Right ventricle myocardium superior (tissue), 1 donor: Measurements from ENCODE around the gene FAM216A. TPM values are rescaled to one million over a fixed set of nuclear protein-coding genes. Genes with fewer than 3 reads are reported as not detected.

ENCODE experiments used
- ATAC-seq: fragments of 200-7000 bp; cut with Tn5 transposase; one replicate; pipeline ENCODE4 v1.9.1; 2020; ENCODE audit warnings: mild to moderate bottlenecking; ENCODE audit not compliant: poor library complexity
- DNase-seq: peaks from one replicate; pipeline ENCODE4 v3.0.0-alpha.2; 2020
- intact Hi-C: fragments of 100-400 bp; cut with DNase I; formaldehyde crosslinking; loops from one replicate; pipeline ENCODE4 v1.11.2; 2022
- total RNA-seq: library from RNA; stranded (reverse); fragmentation: NEBNext Ultra II Directional; extraction: Animal tissue kit (Norgen Biotek cat#: 25700); gene quantifications from one replicate; pipeline ENCODE4 v1.2.1, GENCODE V29; 2021
- donor health status: DM: no; HTN: yes; CAD: no; lungs with severe emphysema.

Gene FAM216A
- total RNA-seq, 1 donor from 2014 or later = 3.3 TPM

DNA sequence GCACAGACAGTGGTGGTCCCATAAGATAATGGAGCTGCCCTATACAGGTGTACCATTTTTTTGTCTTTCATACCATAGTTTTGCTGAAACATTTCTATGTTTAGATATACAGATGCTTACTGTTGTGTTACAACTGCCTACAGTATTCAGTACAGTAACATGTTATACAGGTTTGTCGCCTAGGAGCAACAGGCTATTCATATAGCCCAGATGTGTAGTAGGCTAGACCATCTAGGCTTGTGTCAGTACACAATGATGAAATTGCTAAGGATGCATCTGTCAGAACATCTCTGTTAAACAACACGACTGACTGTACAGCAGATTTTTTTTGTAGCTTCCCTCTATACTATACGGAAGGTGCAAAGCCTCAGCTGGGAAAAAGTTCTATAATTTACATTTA is 64.0 kb downstream of the FAM216A start:
- no peak for DNase-seq
- ATAC-seq = no peak
- intact Hi-C loops = no loop called here

DNA sequence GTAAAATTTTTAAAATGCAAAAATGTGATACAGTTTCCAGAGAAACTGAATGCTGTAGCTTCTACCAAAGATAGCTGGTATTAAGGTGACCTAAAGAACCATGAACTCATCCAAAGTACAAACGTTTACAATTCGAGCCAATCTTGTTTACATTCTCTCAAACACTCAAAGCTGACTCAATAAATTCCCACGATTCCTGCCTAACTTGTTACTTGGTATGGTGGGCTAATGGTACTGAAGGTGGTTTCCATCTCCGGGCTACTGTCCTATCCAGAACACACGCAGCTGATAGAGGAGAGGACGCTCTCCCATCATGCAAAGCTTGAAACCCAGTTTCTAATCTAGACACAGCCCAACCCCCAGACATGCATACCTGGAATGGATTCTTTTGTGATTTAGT is 65.0 kb downstream of the FAM216A start:
- intact Hi-C loops = no loop called here
- ATAC-seq = no peak

DNA sequence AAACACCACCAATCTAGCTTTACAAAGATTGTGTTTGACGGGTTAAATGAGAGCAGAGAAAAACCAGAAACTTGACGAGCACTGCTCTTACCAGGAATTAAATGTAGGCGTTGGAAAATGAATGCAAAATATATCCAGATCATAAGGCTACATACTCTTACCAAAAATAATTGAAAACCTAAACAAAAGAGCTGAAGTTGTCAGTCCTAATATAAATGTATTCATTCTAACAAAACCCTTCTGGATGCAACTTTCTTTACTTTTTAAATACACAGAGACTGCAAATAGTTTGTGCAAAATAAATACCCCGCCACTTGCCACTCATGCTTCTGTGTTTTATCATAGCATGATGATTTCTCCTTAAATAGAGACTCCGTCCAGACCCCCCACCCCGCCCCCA is 66.2 kb downstream of the FAM216A start:
- ATAC-seq (no peak), DNase-seq (no peak)
- intact Hi-C loops = no loop called here

More for the DNA sequence above, 65.0 kb downstream of the FAM216A start:
- DNase-seq = no peak

DNA sequence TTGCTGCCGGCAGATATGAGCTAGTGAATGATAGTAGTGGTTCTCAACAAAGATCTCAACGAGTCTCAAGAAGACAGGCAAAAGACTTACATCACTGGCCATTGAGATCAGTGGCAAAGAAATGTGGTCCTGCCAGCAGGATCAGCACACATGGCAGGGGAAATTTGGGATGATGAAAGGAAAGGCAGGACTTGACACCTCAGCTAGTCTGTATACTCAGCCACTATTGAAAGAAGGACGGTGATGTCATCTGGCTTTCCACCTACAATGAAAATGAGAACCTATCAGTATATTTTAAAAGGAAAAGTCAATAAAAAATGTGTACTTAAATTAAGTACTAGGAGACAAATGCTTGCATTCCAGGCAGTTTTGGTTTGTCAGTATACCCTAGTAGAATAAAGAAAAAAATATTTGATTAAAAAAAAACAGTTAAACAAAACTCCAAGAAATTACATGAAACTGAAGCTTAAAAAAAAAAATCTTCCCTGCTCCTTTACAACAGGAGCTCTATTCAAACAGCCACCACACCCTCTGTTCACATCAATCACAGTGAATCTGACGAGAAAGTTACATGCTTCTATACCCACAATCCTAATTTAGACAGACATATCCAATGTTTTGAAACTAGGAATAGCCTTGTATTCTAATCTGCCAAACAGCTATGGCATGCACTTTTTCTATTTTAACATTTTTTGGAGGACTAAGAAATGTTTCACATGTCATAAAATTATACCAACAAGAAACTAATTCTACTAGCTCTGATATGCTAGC is 68.4 kb downstream of the FAM216A start:
- intact Hi-C loops = no loop called here
- ATAC-seq (no peak), DNase-seq (no peak)

DNA sequence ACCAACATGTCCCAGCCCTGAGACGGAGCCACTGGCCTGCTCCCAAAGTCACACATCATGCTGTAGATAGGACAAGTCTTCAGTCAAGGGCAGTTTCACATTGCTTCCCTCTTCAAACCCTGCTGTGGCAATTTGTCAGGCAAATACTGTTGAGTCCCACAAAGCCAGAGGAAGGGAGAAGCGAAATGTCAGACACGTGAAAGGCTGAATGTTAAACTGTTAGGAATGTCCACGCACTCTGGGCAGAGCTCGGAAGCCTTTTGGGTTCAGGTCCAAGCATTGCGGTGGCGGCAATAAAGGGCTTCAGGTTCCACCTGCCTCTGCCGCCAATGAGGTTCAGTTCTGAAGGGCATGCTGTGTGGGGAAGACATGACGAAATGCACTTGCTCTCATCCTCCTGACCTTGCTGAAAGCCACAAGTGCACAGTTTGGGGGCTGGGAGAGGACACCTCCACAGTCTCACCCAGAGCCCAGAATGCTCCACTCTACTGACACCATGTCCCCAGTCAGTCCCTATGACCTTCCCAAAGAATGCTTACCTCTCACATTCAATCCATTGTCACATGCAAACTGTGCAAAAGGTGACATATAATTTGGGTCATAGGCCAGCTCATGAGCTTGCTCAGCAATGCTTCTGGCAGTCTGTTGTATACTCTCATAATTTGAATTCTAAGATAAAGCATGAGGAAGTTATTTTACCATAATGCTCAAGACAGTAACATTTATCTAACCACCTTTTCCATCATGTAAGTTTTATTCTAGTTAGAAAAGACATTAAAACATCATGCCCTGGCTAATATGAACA is 69.2 kb downstream of the FAM216A start:
- ATAC-seq (peak; percentile 86), DNase-seq (peak; percentile 84)
- intact Hi-C loops = no loop called here

DNA sequence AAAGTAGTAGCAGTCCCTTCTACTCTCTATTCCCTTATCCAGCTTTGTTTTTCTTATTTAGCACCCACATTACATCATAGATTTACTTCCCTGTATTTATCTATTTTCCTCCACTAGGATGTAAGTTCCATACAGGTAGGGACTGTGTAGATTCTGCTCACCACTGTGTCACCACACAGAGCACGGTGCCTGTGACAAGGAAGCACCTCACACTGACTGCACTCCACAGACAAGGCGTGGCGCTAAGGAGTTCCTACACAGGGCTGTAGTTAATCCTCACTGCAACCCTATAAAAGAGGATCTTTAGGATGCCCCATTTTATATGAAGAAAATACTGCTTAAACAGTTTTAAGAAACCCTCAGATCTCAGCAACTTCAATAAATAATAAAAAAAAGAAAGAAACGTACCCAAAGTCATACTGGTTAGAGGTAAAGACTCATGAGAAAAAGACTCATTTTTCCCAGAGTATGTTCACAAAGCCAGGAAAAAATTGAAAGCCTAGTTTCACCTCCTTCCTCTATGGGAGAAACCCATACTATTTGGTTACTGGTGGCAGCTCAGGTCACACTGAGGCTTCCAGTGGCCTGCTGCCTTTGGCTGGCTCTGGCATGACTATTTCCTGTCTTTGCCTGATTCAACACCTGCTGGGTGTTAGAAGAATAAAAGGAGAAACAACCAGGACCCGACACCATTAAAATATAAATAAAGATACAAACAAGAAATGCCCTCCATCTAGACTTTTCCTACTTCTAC is 70.4 kb downstream of the FAM216A start:
- ATAC-seq (peak; percentile 29), DNase-seq (no peak)
- intact Hi-C loops = no loop called here

Other genes with a start within 250 kb of the FAM216A start
- gene ATP2A2, start 187.6 kb upstream of the FAM216A start, total RNA-seq = 3,087 TPM
- gene ANAPC7, start 65.1 kb upstream of the FAM216A start, total RNA-seq = 32.6 TPM
- 90.1 TPM for gene ARPC3, start 18.5 kb upstream of the FAM216A start, total RNA-seq
- gene GPN3, start 588 bp upstream of the FAM216A start, total RNA-seq = 28.1 TPM
- gene VPS29, start 33.3 kb downstream of the FAM216A start, total RNA-seq = 108 TPM
- 0.67 TPM for gene RAD9B, start 33.5 kb downstream of the FAM216A start, total RNA-seq
- 98.3 TPM for gene PPTC7, start 114.5 kb downstream of the FAM216A start, total RNA-seq
- gene TCTN1, start 145.3 kb downstream of the FAM216A start, total RNA-seq = 21.1 TPM
- 11.9 TPM for gene HVCN1, start 220.3 kb downstream of the FAM216A start, total RNA-seq